H9 (cell line): ENCODE results near the gene TM4SF1. TPM values are rescaled to one million over a fixed set of nuclear protein-coding genes. Genes with fewer than 3 reads are reported as not detected.

Experiments used
- DNase-seq: peaks from one replicate; pipeline ENCODE4 v3.0.0-alpha.2; 2017
- H2AFZ ChIP-seq: one replicate; pipeline ENCODE4 v1.6.1; 2013; ENCODE audit warnings: mild to moderate bottlenecking, low read length, control low read depth, moderate library complexity
- H2AK5ac ChIP-seq: 2 replicates; pipeline ENCODE4 v1.6.1; 2013; ENCODE audit warnings: low read length, control low read depth, mixed read lengths; ENCODE audit not compliant: insufficient read length
- H2BK120ac ChIP-seq: one replicate; pipeline ENCODE4 v1.6.1; 2013; ENCODE audit warnings: low read depth, mild to moderate bottlenecking, low read length, control low read depth, inconsistent platforms; ENCODE audit not compliant: poor library complexity, severe bottlenecking
- H2BK12ac ChIP-seq: 2 replicates; pipeline ENCODE4 v1.6.1; 2013; ENCODE audit warnings: low read length, control low read depth, mixed read lengths, low read depth; ENCODE audit not compliant: insufficient read length
- H2BK15ac ChIP-seq: 2 replicates; pipeline ENCODE4 v1.6.1; 2013; ENCODE audit warnings: low read depth, low read length, control low read depth
- H2BK20ac ChIP-seq: one replicate; pipeline ENCODE4 v1.6.1; 2013; ENCODE audit warnings: low read depth, mild to moderate bottlenecking, low read length, control low read depth, inconsistent platforms; ENCODE audit not compliant: poor library complexity, severe bottlenecking
- H2BK5ac ChIP-seq: 2 replicates; pipeline ENCODE4 v1.6.1; 2013; ENCODE audit warnings: low read length, control low read depth, mixed read lengths; ENCODE audit not compliant: insufficient read length
- H3K14ac ChIP-seq: 2 replicates; pipeline ENCODE4 v1.6.1; 2013; ENCODE audit warnings: low read length, control low read depth; ENCODE audit not compliant: insufficient read depth
- H3K18ac ChIP-seq: 2 replicates; pipeline ENCODE4 v1.6.1; 2013; ENCODE audit warnings: low read depth, mild to moderate bottlenecking, mixed read lengths, low read length, control low read depth; ENCODE audit not compliant: insufficient read length
- H3K23ac ChIP-seq: 2 replicates; pipeline ENCODE4 v1.6.1; 2013; ENCODE audit warnings: low read length, control low read depth, mixed read lengths, low read depth; ENCODE audit not compliant: insufficient read length
- H3K23me2 ChIP-seq: 2 replicates; pipeline ENCODE4 v1.6.1; 2013; ENCODE audit warnings: low read depth, mild to moderate bottlenecking, mixed read lengths, low read length, control low read depth; ENCODE audit not compliant: insufficient read length, poor library complexity, severe bottlenecking
- H3K27ac ChIP-seq: 2 replicates; pipeline ENCODE4 v1.5.1; 2013; ENCODE audit warnings: low read length, control low read depth, mixed read lengths, low read depth; ENCODE audit not compliant: insufficient read length
- H3K27me3 ChIP-seq: 2 replicates; pipeline ENCODE4 v1.6.1; 2013; ENCODE audit warnings: low read length, control low read depth, inconsistent platforms; ENCODE audit not compliant: insufficient read depth
- H3K4ac ChIP-seq: 2 replicates; pipeline ENCODE4 v1.6.1; 2013; ENCODE audit warnings: low read depth, mild to moderate bottlenecking, control low read depth, inconsistent platforms, low read length, moderate library complexity
- H3K4me1 ChIP-seq: 2 replicates; pipeline ENCODE4 v1.6.1; 2013; ENCODE audit warnings: low read length, control low read depth, inconsistent platforms; ENCODE audit not compliant: insufficient read depth
- H3K4me2 ChIP-seq: 2 replicates; pipeline ENCODE4 v1.6.1; 2013; ENCODE audit warnings: low read length, control low read depth, mixed read lengths; ENCODE audit not compliant: insufficient read length, insufficient read depth
- H3K56ac ChIP-seq: 2 replicates; pipeline ENCODE4 v1.6.1; 2013; ENCODE audit warnings: low read depth, mild to moderate bottlenecking, mixed read lengths, low read length, control low read depth; ENCODE audit not compliant: insufficient read length
- H3K79me1 ChIP-seq: 2 replicates; pipeline ENCODE4 v1.6.1; 2013; ENCODE audit warnings: low read depth, mild to moderate bottlenecking, moderate library complexity, low read length, control low read depth, inconsistent platforms; ENCODE audit not compliant: insufficient read depth, poor library complexity, severe bottlenecking
- H3K79me2 ChIP-seq: 2 replicates; pipeline ENCODE4 v1.6.1; 2013; ENCODE audit warnings: low read length, control low read depth, inconsistent platforms; ENCODE audit not compliant: insufficient read depth
- H3K9ac ChIP-seq: 2 replicates; pipeline ENCODE4 v1.6.1; 2013; ENCODE audit warnings: low read length, control low read depth, mixed read lengths; ENCODE audit not compliant: insufficient read length; ENCODE audit errors: extremely low read depth
- H3K9me3 ChIP-seq: one replicate; pipeline ENCODE4 v1.6.1; 2013; ENCODE audit warnings: low read depth, low read length, inconsistent platforms; ENCODE audit not compliant: control insufficient read depth
- H3T11ph ChIP-seq: one replicate; pipeline ENCODE4 v1.6.1; 2013; ENCODE audit warnings: mild to moderate bottlenecking, low read length, control low read depth, inconsistent platforms
- H4K20me1 ChIP-seq: one replicate; pipeline ENCODE4 v1.6.1; 2013; ENCODE audit not compliant: control insufficient read depth, insufficient read length, insufficient read depth
- H4K5ac ChIP-seq: 2 replicates; pipeline ENCODE4 v1.6.1; 2013; ENCODE audit warnings: low read depth, mild to moderate bottlenecking, mixed read lengths, low read length, control low read depth; ENCODE audit not compliant: insufficient read length
- H4K8ac ChIP-seq: replicated peaks from 2 replicates; pipeline ENCODE4 v1.6.1; 2013; ENCODE audit warnings: low read length, control low read depth, mixed read lengths, low read depth; ENCODE audit not compliant: insufficient read length
- H4K91ac ChIP-seq: 2 replicates; pipeline ENCODE4 v1.6.1; 2013; ENCODE audit warnings: low read depth, mild to moderate bottlenecking, moderate library complexity, mixed read lengths, low read length, control low read depth; ENCODE audit not compliant: insufficient read length
- H3K27ac Mint-ChIP-seq, 3 experiments: 2 replicates in 2 of 3; 3 replicates in 1 of 3; pipeline ENCODE4 v1.8.0; 2020 to 2021; ENCODE audit warnings: mixed read lengths in 3 of 3, mild to moderate bottlenecking in 1 of 3, moderate library complexity in 1 of 3
- H3K27me3 Mint-ChIP-seq: 2 replicates; pipeline ENCODE4 v1.8.0; 2021; ENCODE audit warnings: low read depth, mild to moderate bottlenecking, moderate library complexity, mixed read lengths
- H3K36me3 Mint-ChIP-seq, 3 experiments: 2 replicates in 2 of 3; 3 replicates in 1 of 3; pipeline ENCODE4 v1.8.0; 2020 to 2021; ENCODE audit warnings: low read depth in 3 of 3, mixed read lengths in 3 of 3; ENCODE audit not compliant: insufficient read depth in 1 of 3
- H3K4me1 Mint-ChIP-seq, 2 experiments: 2 replicates each; pipeline ENCODE4 v1.8.0; 2020; ENCODE audit warnings: mixed read lengths in 2 of 2
- H3K4me3 Mint-ChIP-seq, 2 experiments: 2 replicates in 1 of 2; 3 replicates in 1 of 2; pipeline ENCODE4 v1.8.0; 2020 to 2021; ENCODE audit warnings: mild to moderate bottlenecking in 2 of 2, mixed read lengths in 2 of 2, moderate library complexity in 1 of 2
- H3K9me3 Mint-ChIP-seq, 2 experiments: 2 replicates in 1 of 2; 3 replicates in 1 of 2; pipeline ENCODE4 v1.8.0; 2020; ENCODE audit warnings: mild to moderate bottlenecking in 2 of 2, mixed read lengths in 2 of 2, moderate library complexity in 1 of 2
- WGBS: extraction: QIAGEN DNeasy Blood & Tissue Kit; methylation state at CpG from one replicate; pipeline ENCODE4 v1.1.7; 2013; ENCODE audit warnings: missing lambda C conversion rate, low lambda C conversion rate, mixed read lengths; ENCODE audit not compliant: insufficient read length; ENCODE audit errors: extremely low coverage; 5-methylcytosine and 5-hydroxymethylcytosine counted together
- total RNA-seq: library from RNA; stranded (reverse); gene quantifications from 2 replicates; pipeline ENCODE4 v1.2.1, GENCODE V29; 2021
- TF ChIP-seq, protein P1 (sequence below): fragments of 200-600 bp; sonication (generic); conservative IDR thresholded peaks from 3 replicates; pipeline ENCODE4 v1.8.0; 2021; ENCODE audit warnings: antibody characterized with exemption, mild to moderate bottlenecking

The TM4SF1 gene
- total RNA-seq, 1 experiment from 2014 or later: 1.2 TPM

DNA sequence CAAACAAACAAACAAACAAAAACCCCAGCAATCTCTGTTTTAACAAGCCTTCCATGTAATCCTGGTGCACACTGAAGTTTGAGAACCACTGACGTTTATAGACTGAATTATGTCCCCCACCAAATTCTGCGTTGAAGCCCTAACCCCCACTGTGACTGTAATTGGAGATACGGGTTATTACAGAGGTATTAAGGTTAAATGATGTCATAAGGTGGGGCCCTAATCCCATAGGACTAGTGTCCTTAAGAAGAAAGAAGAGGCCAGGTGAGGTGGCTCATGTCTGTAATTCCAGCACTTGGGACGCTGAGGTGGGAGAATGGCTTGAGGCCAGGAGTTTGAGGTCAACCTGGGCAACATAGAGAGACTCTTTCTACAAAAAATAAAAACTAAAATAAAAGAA lies 42.4 kb upstream of the TM4SF1 start:
- Histone ChIP-seq H3K4me2 (no peak overlapping the region), H3K18ac (no peak overlapping the region), H3K9me3 (no peaks in the 10 kb centered on the region), H3K79me1 (no peaks in the 10 kb centered on the region), H2AFZ (no peak overlapping the region), H2BK15ac (no peak overlapping the region), H4K5ac (no peak overlapping the region), H3K23me2 (no peaks in the 10 kb centered on the region), H3K4me1 (no peaks in the 10 kb centered on the region), H2BK12ac (no peak overlapping the region), H2BK5ac (no peak overlapping the region), H3K27me3 (no peaks in the 10 kb centered on the region), H2BK120ac (no peak overlapping the region), H3K23ac (no peak overlapping the region), H3K9ac (no peak overlapping the region), H2BK20ac (no peak overlapping the region), H4K20me1 (no peaks in the 10 kb centered on the region), H3K79me2 (no peaks in the 10 kb centered on the region), H3T11ph (no peak overlapping the region), H3K56ac (no peak overlapping the region), H3K27ac (no peak overlapping the region), H3K4ac (no peak overlapping the region), H2AK5ac (no peak overlapping the region), H4K91ac (no peak overlapping the region), H4K8ac (no peak overlapping the region), H3K14ac (no peak overlapping the region)
- no peak overlapping the region for H3K4me3 Mint-ChIP-seq
- WGBS: no CpG with 5 or more reads among the region's 4 CpGs
- no peak overlapping the region for H3K27ac Mint-ChIP-seq
- TF ChIP-seq, protein P1, sequence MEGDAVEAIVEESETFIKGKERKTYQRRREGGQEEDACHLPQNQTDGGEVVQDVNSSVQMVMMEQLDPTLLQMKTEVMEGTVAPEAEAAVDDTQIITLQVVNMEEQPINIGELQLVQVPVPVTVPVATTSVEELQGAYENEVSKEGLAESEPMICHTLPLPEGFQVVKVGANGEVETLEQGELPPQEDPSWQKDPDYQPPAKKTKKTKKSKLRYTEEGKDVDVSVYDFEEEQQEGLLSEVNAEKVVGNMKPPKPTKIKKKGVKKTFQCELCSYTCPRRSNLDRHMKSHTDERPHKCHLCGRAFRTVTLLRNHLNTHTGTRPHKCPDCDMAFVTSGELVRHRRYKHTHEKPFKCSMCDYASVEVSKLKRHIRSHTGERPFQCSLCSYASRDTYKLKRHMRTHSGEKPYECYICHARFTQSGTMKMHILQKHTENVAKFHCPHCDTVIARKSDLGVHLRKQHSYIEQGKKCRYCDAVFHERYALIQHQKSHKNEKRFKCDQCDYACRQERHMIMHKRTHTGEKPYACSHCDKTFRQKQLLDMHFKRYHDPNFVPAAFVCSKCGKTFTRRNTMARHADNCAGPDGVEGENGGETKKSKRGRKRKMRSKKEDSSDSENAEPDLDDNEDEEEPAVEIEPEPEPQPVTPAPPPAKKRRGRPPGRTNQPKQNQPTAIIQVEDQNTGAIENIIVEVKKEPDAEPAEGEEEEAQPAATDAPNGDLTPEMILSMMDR: no peak
- H3K4me1 Mint-ChIP-seq: no peaks in the 10 kb centered on the region
- H3K27me3 Mint-ChIP-seq: no peaks in the 10 kb centered on the region
- no peak for DNase-seq
- no peaks in the 10 kb centered on the region; a peak in 1 of 5 replicates for H3K9me3 Mint-ChIP-seq
- H3K36me3 Mint-ChIP-seq: no peaks in the 10 kb centered on the region
